HG03558 (cell line): ENCODE measurements around the gene C9orf72.
"Not testable (repeated sequence)": the region's sequence is repeated elsewhere in the genome, so short reads cannot be mapped to it uniquely, and the experiment has no call there.

ENCODE experiments used
- ATAC-seq: cut with Tn5 transposase; IDR thresholded peaks from one replicate; pipeline ENCODE4 v1.9.1; 2021; ENCODE audit warnings: moderate number of reproducible peaks; ENCODE audit not compliant: unreplicated experiment; ENCODE audit errors: extremely low read depth

C9orf72 gene, protein sequence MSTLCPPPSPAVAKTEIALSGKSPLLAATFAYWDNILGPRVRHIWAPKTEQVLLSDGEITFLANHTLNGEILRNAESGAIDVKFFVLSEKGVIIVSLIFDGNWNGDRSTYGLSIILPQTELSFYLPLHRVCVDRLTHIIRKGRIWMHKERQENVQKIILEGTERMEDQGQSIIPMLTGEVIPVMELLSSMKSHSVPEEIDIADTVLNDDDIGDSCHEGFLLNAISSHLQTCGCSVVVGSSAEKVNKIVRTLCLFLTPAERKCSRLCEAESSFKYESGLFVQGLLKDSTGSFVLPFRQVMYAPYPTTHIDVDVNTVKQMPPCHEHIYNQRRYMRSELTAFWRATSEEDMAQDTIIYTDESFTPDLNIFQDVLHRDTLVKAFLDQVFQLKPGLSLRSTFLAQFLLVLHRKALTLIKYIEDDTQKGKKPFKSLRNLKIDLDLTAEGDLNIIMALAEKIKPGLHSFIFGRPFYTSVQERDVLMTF

DNA sequence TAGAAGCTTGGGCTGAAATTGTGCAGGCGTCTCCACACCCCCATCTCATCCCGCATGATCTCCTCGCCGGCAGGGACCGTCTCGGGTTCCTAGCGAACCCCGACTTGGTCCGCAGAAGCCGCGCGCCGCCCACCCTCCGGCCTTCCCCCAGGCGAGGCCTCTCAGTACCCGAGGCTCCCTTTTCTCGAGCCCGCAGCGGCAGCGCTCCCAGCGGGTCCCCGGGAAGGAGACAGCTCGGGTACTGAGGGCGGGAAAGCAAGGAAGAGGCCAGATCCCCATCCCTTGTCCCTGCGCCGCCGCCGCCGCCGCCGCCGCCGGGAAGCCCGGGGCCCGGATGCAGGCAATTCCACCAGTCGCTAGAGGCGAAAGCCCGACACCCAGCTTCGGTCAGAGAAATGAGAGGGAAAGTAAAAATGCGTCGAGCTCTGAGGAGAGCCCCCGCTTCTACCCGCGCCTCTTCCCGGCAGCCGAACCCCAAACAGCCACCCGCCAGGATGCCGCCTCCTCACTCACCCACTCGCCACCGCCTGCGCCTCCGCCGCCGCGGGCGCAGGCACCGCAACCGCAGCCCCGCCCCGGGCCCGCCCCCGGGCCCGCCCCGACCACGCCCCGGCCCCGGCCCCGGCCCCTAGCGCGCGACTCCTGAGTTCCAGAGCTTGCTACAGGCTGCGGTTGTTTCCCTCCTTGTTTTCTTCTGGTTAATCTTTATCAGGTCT lies at the start of gene C9orf72:
Gene C9orf72, minus strand, starts transcription at position 564 of the 716 bp plus-strand sequence. CDS start 6,361 bp downstream, outside the sequence.
- ATAC-seq, result peak; percentile 41

DNA sequence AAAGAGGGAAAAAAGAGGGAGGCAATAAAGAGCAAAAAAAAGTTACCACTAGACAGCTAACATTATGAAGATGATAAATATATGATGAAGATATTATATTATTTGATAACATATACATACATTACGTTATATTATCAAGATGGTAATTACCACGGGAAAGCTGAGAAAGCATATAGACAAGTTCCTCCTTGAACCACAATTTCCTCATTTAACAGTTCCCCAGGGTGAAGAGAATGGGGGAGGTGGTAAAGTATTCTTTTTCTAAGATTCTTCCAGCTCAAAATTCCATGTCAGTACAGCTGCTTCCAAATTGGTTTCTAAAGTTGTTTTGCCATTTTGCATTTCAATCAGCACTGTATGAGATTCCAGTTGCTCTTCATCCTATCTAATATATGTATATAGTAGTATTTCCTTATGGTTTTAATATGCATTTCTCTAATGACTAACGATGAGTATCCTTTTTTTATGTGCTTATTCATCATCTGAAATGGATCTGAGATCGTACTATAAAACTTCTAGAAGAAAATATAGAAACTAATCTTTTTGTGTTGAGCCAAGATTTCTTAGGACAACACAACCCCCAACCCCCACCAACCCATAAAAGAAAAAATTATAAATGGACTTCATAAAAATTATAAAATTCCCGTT lies 49.5 kb upstream of the C9orf72 start:
- no peak for ATAC-seq

DNA sequence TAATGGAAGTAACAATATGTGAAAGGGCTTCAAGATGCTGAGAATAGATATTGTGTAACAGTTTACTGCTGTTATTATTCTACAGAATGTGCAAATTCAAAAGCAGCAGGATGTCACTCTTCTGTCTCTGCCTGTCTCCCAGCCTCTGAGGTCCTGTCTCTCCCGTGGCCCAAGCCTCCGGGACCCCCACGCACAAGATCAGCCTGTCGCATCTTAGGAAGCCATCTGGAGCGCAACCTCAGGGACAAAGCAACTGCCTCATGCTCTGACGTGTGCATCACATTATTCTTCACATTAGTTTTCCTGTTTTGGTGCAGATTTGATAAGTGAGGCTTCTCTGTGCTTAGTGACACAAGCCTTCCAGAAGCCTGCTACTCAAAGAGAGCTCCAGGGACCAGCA lies 46.5 kb upstream of the C9orf72 start:
- no peak for ATAC-seq

DNA sequence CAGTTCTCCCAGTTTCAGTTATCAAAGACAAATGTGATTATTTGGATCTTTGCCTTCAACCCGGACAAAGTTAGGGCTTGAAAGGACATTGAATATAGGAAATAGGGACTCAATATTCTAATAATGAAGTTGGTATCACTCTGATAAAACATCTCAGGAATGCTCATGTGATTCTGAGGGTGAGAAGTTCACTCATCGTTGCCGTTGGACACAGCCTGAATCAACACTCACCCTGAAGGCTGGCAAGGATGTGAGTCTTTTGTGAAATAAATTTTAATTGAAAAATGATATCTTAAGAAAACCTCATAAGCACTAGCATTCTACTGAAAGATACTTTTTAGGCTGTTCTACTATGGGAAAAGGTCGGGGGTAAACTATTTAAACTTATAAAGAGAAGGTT lies 44.8 kb upstream of the C9orf72 start:
- no peak for ATAC-seq

DNA sequence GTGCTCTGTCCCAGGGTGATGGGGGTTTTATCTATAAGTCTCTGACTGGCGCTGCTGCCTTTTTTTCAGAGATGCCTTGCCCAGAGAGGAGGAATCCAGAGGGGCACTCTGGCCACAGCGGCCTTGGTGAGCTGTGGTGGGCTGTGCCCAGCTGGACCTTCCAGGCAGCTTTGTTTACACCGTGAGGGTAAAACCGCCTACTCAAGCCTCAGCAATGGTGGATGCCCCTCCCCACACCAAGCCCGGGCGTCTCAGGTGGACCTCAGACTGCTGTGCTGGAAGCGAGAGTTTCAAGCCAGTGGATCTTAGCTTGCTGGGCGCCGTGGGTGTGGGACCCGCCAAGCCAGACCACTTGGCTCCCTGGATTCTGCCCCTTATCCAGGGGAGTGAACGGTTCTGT lies 41.3 kb upstream of the C9orf72 start:
- ATAC-seq, result no peak

DNA sequence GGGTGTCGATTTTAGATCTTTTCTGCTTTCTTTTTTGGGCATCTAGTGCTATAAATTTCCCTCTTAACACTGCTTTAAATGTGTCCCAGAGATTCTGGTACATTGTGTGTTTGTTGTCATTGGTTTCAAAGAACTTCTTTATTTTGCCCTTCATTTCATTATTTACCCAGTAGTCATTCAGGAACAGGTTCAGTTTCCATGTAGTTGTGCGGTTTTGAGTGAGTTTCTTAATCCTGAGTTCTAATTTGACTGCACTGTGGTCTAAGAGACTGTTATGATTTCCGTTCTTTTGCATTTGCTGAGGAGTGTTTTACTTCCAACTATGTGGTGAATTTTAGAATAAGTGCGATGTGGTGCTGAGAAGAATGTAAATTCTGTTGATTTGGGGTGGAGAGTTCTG lies 38.8 kb upstream of the C9orf72 start:
- not testable (repeated sequence) for ATAC-seq

DNA sequence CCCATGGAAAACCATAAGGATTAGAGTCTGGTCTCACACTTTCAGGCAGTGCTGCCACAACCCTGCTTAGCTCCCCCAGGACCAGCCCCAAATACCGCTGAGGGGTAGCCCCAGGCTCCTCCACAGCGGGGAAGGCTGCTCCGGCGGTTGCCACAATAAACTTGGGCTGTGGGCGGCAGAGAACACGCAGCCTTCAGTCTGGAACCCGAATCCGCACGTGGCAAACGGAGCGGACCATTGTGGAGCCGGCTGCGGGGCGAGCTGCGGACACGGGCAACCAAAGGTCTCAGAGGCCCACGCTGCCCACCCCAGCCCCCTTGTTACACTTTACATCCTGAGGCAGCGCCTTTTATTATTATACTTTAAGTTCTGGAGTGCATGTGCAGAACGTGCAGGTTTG lies 37.3 kb upstream of the C9orf72 start:
- ATAC-seq, result no peak

DNA sequence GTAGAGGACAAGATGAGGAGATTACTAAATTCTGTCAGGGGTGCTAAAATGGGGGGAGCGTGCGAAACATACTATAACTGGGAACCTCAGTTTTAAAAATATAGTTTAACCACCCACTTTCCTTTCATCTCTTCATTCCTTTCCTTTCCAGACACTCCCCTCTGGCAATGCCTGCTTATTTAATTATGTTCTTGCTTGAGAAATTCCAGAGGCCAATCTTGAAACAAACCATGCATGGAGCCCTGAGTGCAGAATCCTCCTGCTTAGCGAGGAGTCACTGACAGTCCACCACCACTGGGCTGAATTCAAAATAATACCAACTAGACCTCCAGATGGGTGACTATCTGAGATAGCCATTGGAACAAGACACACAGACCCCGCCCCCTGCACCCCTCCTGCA lies 29.7 kb upstream of the C9orf72 start:
- no peak for ATAC-seq

DNA sequence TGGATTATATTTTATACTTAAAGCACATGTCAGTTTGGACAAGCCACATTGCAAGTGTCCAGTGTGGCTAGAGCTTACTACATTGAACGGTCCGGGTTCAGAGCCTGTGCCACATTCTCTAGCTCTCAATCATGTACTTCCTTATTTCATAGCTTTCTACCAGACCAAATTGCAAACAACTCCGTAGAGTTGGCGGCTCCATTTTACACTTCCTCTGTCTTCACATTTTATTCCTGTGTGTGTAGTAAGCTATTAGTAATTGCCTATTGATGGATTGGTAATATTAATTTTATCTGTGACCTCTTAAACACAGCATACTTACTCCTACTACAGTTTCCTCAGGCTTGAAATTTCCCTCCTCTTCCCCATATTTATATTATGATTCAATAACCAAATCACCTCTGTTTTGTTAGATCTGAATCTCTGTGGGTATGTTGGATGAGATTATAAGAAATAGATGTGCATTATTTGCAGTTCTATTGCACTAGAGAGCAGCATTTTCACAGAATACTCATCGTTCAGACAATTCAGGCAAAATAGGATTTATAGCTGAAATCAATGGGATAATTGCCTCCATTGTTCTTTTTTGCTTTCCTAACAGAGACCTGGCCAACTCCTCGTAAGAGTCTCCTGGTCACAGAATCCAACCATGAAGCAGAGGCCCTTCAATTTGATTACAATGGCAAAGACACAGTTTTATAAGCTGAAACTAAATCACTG lies 29.0 kb upstream of the C9orf72 start:
- ATAC-seq, result no peak

DNA sequence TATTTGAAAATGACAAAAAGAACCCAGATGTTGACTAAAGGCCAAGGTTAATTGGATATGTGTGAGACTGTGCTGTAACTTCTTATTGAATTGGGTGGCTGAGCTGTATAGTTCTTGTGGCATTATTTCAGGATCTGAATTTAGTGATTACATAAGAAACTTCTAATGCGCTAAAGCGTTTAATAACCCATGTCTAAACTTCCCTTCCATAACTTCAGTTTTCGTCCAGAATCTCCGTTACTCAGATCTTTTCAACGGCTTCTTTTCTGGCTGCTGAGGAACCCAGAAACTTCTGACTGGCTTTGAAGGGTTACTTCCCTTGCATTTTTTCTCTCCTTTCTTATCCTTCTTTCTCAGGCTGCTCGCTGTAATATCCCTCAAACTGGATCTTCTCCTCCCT lies 28.1 kb upstream of the C9orf72 start:
- ATAC-seq, result no peak

DNA sequence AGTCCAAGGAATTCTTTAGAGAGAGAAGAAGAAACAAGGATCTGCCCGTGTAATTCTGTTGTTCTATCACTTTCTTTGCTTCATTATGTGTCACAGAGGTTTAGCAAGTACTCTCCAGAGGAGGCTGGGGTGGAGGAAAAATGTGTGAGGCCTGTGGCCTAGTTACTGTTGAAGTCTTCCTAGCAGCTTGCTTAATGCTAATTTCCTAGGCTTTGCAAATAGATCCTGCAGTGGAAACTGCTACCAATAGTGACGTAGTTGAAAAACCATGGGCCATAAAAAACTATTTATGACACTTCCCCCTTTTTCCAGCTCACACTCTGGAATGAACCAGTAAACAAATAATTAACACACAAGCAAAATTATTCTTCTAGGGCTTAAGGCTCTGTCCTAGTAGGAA lies 27.0 kb upstream of the C9orf72 start:
- no peak for ATAC-seq

DNA sequence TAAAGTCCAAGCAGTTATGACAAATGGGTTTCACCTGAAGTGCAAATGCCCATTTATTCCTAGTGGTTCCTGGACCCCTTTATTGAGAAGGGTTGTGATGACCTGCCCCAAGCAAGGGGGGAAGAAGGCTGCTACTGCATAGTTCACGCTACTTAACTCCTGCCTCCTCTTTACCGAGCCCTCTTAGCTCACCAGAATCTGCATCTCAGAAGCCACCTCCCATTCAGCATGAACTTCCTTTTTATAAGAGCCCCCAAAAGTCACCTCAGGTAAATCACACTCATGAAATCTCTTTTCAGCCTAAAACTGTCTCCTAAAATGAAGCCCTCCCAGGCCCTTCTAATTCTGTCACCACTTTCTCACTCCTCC lies 26.6 kb upstream of the C9orf72 start:
- ATAC-seq, result no peak

DNA sequence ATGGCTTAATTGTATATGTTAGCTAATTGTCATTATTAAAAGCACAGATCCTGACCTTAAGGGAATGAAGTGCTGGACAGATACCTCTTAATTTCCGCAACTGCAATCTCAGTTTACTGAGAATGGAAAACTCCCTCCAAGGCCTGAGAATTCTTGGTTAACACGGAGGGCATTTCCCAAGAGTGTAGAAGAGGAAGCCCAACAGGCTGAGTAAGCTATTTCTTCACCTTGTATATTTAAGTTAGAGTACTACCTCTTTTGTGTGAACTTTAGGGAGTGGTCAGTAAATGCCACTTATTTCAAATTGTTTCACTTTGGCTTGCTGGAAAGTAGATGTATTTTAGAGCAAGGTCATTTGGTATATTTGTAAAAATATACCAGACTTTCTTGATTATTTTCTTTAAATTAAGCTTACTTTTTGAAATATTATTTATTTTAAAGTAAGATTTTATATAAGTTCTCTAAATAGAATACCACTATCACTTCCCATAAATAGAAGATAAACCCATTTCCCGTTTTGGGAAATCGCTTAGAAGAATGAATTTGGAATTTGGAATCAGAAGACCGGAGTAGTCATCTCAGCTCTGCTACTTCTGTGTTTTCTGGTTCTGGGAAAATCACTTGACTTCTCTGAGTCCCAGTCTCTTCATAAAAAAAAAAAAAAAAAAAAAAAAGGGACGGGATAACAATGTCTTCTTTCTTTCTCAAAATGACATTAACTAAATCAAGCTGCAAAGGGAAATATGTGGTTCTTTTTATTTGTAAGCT lies 26.0 kb upstream of the C9orf72 start:
- ATAC-seq, result no peak

DNA sequence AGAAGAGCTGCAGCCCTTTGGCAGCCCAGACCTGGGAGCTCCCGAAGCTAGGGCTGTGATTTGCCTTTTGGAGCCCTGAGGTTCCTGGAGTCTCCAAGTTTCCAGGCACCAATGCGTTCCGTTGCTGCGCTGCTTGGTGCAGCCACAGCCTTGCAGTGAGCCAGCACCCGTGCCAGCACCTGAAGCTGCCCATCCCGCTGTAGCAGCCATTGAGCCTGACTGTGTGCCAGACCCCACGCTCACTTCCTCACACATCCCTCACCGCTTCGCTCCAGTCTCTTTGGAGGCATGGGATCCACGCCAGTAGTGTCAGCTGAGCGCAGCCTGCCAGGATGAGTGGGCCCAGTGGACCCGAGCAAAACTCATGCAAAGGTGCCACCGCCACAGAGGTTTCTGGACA lies 22.5 kb upstream of the C9orf72 start:
- no peak for ATAC-seq

DNA sequence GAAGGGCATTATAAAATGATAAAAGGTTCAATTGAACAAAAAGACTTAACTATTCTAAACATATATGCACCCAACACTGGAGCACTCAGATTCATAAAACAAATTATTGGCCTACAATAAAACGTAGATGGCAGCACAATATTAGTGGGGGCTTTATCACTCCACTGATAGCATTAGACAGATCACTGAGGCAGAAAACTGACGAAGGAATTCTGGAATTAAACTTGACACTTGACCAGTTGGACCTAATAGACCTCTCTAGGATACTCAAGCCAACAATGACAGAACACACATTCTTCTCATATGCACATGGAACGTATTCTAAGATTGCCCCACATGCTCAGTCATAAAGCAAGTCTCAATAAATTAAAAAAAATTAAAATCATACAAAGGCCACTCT lies 18.4 kb upstream of the C9orf72 start:
- ATAC-seq, result no peak

DNA sequence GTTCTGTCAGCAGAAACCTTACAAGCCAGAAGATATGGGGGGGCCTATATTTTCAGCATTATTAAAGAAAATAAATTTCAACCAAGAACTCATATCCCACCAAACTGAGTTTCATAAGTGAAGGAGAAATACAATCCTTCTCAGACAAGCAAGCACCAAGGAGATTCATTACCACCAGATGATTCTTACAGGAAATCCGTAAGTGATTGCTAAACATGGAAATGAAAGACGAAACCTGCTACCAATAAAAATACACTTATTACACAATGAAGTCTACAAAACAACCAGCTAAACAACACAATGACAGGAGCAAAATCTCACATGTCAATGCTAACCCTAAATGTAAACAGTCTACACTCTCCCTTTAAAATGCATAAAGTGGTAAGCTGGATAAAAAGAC lies 17.8 kb upstream of the C9orf72 start:
- ATAC-seq, result no peak

DNA sequence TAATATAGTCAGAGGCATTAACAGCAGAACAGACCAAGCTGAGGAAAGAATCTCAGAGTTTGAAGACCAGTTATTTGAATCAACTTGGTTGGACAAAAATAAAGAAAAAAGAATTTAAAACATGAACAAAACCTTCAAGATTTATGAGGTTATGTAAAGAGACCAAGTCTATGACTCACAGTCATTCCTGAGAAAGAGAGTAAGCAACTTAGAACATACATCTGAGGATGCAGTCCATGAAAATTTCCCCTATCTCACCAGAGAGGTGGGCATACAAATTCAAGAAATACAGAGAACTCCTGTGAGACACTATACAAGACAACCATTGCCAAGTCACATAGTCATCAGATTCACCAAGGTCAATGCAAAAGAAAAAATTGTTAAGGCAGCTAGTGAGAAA lies 17.4 kb upstream of the C9orf72 start:
- ATAC-seq, result no peak

DNA sequence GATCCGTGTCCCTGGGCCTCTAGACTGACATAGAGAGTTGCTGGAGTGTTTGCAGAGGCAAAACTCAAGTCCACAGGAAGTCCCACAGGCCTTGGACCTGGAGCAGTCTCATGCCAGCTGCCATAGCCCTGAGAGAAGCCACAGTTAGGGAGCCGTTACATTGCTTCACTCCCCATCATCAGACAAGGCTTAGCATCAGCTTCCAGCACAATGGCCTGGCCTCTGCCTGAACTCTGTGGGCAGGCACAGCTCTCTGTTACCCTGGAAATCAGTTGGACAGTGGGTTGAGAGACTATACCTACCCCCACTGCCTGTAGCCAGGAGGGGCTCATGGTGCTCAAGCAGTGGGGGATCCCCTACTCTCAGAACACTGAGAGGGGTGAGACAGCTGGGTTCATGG lies 16.2 kb upstream of the C9orf72 start:
- ATAC-seq, result no peak

DNA sequence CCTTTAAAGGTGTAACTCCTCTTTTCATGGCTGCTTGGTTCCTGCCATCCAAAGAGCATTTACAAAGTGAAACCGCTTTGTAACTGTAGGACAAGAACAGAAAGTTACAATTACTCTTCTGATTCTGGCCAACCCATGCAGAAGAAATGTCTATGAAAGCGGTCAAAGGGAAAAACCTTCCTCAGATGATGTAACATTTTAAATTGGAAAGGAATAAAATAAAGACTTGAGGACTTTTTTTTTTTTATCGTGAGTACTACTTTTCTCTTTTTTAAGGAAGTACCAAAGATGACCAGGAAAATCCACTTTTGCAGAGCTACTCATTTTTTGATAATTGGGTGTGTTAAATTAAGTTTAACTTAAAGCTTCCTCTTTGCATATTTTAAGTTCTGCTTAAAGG lies 13.0 kb upstream of the C9orf72 start:
- ATAC-seq, result no peak

DNA sequence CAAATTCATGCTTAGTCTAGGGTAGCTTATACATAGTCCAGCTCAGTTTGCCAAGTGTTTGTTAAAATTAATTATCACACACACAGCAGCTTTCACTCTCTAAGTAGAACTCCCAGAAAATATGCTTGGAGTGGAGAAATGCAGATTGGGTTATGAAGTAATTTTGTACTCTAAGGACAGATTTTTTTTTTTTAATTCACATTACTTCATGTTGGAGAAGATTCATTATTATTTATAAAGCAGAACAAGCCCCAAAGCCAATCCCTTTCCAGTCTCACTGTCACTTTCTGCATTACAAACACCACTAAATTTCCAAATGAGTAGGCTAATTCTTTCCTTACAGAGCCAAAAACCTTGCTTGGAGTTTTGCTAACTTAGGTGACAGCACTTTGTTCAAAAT lies 11.7 kb upstream of the C9orf72 start:
- ATAC-seq, result no peak
